ENCODE results near the gene RFT1.

- TF ChIP-seq, protein P1, sequence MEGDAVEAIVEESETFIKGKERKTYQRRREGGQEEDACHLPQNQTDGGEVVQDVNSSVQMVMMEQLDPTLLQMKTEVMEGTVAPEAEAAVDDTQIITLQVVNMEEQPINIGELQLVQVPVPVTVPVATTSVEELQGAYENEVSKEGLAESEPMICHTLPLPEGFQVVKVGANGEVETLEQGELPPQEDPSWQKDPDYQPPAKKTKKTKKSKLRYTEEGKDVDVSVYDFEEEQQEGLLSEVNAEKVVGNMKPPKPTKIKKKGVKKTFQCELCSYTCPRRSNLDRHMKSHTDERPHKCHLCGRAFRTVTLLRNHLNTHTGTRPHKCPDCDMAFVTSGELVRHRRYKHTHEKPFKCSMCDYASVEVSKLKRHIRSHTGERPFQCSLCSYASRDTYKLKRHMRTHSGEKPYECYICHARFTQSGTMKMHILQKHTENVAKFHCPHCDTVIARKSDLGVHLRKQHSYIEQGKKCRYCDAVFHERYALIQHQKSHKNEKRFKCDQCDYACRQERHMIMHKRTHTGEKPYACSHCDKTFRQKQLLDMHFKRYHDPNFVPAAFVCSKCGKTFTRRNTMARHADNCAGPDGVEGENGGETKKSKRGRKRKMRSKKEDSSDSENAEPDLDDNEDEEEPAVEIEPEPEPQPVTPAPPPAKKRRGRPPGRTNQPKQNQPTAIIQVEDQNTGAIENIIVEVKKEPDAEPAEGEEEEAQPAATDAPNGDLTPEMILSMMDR (conservative IDR thresholded peaks at IDR 0.05; ENCODE audit: low read depth in 2 of 2) = no peak
- TF ChIP-seq POLR2AphosphoS5 (IDR thresholded peaks at IDR 0.05; ENCODE audit: low read depth) = no peak
- no peak for TF ChIP-seq EZH2 (IDR thresholded peaks at IDR 0.05; ENCODE audit: low read depth, unreplicated experiment)
- TF ChIP-seq CREB1 (CRISPR knock-in tag; IDR thresholded peaks at IDR 0.05; ENCODE audit: low read depth) = no peak
- no peak for TF ChIP-seq EZH2phosphoT487 (IDR thresholded peaks at IDR 0.05; ENCODE audit: unreplicated experiment)
- TF ChIP-seq NANOG (IDR thresholded peaks at IDR 0.05; ENCODE audit: borderline replicate concordance) = no peak
- no peak for TF ChIP-seq REST (IDR thresholded peaks at IDR 0.05; ENCODE audit: unreplicated experiment)
- no peak for TF ChIP-seq ZNF331 (CRISPR knock-in tag; IDR thresholded peaks at IDR 0.05; ENCODE audit: low read depth)
- TF ChIP-seq ETS1 (IDR thresholded peaks at IDR 0.05) = no peak
- no peak for TF ChIP-seq ZNF114 (CRISPR knock-in tag; IDR thresholded peaks at IDR 0.05)
- TF ChIP-seq STAT1 (IDR thresholded peaks at IDR 0.05; ENCODE audit: unreplicated experiment) = no peak
- no peak for TF ChIP-seq JUNB (IDR thresholded peaks at IDR 0.05; ENCODE audit: unreplicated experiment)
Measured at GRCh38 chr3:53144446-53144845, 14.2 kb upstream of the RFT1 start.
